ENCODE results near the gene SGK1.
A peak's percentile ranks its signal among the peaks of the same experiment; 100 is the strongest.
"Not testable (repeated sequence)": the region's sequence is repeated elsewhere in the genome, so short reads cannot be mapped to it uniquely, and the experiment has no call there.

Gene SGK1

DNA sequence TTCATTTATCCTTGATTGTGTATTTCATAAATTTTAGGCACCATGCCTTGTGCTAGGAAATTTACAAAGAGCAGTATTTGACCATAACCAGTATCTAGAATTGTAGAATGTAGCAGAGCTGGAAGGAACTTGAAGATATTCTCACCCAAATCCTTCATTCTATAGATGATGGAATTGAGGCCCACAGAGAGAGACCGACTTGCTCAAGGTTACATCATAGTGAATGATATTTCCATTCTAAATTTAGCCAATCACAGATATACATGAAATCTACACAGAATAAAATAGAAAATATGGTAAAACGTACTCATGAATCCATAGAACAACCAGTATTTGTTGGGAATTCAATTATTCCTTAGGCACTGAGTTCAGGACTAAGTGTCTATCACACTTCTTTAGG lies 10.9 kb upstream of the SGK1 start:
- DNase-seq: no peak

GRCh38 chr6:134328138-134328537 lies 10.2 kb upstream of the SGK1 start:
- no peak for DNase-seq

GRCh38 chr6:134326192-134326591 lies 8.3 kb upstream of the SGK1 start:
- DNase-seq: not testable (repeated sequence)

GRCh38 chr6:134324766-134325165 lies 6.9 kb upstream of the SGK1 start:
- DNase-seq: peak in 1 of 56 donors; percentile 15

DNA sequence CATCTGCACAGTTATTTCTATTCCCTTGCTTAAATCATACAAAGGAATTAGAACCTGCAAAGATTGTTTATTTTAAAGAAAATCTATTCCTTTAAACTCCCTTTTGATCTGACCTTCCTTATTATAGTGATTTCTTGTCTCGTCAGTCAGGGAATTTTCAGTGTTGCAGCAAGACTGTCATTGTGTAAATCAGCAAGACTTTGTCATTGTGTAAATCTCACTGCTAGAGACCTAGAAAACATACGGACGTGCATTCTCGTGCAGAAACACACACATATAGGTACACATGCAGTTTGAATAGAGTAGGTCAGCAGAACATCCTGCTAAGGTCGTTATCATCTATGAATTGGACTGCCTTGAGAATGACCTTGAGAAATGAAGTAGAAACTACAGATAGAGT lies 6.2 kb upstream of the SGK1 start:
- DNase-seq: no peak

GRCh38 chr6:134323698-134324097 lies 5.8 kb upstream of the SGK1 start:
- DNase-seq: peak in 14 of 56 donors; percentile 6 to 67 (median 28)

DNA sequence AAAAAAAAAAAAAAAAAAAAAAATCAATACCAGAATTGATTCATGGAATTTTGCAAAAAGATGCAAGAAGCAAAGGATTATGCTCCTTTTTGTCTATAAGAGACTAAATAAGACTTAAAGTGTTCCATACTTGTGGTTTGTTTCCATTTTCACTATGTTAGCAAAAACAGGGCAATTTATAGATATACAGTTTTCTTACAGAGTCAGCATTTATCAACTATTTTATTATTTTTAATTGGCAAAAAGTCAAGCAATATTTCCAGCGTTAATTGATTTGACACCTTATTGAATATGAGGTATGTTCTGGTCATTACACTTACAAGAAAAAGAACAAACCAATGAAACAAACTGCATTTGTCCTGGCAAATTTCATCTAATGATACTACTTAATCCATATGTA lies 5.4 kb upstream of the SGK1 start:
- DNase-seq: no peak

DNA sequence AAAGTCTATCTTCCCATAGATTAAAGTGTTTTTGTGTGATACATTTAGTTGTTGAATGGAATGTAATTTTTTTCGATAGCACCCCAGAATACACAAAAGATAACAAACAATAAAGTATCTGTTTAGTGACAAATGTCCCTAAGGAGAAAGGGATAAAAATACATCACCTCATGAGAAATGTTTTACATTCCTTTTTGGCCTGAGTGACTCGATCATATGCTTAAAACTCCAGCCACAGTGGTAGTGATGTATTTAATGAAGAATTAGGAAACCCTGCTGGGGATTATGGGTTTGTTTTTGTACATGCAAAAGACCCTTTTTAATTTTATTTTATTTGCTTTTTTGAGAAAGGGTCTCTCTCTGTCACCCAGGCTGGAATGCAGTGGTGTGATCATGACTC lies 4.3 kb upstream of the SGK1 start:
- DNase-seq: no peak

DNA sequence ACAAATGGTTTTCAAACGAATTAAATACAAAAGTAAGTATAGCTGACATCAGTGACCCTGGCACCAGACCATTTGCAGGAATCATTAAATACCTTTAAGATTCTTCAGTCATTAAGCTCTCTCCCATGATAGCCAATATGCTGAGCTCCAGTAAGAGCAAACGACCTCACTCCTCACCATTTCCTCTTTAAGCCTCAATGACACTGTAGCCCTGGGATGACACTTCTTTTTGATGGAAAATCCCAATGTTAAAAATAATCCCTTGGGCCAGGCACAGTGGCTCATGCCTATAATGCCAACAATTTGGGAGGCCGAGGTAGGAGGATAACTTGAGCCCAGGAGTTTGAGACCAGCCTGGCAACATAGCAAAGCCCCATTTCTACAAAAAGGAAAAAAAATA lies 3.3 kb upstream of the SGK1 start:
- DNase-seq: no peak

DNA sequence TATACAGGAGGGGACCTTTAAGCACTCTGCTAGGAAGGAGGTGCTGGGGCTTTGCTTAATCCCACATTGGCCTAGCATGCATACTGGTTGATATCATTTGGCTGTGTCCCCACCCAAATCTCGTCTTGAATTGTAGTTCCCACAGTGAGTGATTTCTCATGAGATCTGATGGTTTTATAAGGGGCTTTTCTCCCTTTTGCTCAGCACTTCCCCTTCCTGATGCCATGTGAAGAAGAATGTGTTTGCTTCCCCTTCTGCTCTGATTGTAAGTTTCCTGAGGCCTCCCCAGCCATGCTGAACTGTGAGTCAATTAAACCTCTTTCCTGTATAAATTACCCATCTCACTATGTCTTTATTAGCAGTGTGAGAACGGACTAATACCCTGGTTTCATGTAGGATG lies 1.8 kb upstream of the SGK1 start:
- not testable (repeated sequence) for DNase-seq

GRCh38 chr6:134318974-134319281 lies 1.0 kb upstream of the SGK1 start:
- DNase-seq: no peak

DNA sequence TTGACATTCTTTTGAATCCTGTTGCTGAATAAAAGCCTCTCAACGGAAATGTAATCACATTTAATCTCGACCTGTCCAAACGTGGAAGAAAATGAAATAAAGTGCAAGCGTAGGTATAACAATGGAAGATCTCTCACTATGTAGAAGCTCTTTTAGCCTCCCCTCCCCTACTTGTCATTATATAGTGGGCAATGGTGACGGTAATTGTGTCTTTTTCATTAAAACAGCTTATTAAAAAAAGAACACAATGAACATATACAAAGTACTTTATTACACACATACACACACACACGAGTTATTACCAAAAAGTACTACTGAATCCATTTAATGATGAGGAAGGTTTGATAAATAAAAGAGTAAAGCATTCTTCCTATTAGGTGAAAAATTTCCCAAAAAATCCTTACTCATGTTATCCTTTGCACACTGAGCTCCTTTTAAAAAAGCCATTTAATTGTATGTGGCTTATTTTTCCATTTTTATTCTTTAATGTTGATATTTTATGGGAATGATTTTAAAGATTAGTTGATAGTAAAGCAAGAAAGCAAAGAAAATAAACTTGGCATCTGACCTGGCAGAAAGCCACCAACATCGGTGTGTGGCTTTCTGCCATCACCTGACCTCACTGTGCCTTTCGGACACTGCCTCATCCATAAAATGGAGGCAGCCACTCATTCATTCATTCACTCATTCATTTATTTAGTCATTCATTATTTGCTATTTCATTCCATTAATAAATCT lies 493 bp upstream of the SGK1 start:
- no peak for DNase-seq

GRCh38 chr6:134316733-134317431 lies 1.0 kb downstream of the SGK1 start:
- peak in 13 of 56 donors; percentile 8 to 79 (median 38) for DNase-seq

GRCh38 chr6:134315974-134316441 lies 1.9 kb downstream of the SGK1 start:
- DNase-seq: peak in 38 of 56 donors; percentile 19 to 73 (median 44)

DNA sequence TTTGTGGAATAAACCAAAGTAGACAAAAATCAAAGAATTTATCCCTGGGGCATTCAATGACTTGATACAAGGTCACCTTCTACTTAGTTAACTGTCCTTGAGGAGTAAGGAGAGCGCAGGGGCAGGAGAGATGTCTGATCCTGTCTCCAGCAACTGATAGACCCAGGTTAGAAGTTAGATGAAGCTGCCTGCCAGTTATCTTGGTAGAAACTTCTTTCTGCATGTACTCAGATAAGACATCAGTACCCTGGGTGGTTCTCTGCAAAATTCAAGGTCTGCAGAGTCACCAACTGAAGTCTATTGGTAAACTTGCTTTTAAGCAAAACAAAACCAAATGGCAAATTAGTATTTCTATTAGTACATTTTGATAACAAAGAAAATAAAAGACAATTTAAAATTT lies 2.7 kb downstream of the SGK1 start:
- peak in 1 of 56 donors; percentile 46 for DNase-seq

GRCh38 chr6:134314006-134314821 lies 3.7 kb downstream of the SGK1 start:
- DNase-seq: no peak

DNA sequence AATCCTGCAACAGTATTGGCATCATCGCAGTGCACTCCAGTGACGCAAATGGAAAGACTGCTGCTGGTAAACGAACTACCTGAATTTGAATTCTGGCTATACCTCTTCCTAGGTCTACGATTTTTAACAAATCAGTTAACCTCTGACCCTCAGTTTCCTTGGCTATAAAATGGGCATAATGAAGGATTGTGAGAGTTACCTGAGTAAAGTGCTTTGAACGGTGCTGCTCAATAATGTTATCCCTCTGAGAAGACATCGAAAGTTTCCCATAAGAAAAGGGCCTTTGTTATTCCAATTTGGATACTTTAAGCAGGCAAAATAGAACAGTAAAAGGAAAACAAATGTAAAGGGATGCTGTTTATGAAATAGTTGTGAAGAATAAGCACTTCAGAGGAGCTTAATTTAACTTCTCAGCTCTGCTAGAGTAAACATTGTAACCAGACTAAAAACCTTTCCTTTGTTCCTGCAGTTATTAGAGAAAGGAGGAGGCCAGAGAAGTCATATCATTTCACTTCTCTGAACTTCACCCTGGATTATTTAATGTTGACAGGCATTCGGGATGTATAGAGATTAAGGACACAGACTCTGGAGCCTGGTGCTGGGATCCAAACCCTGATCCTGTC lies 5.8 kb downstream of the SGK1 start:
- no peak for DNase-seq

DNA sequence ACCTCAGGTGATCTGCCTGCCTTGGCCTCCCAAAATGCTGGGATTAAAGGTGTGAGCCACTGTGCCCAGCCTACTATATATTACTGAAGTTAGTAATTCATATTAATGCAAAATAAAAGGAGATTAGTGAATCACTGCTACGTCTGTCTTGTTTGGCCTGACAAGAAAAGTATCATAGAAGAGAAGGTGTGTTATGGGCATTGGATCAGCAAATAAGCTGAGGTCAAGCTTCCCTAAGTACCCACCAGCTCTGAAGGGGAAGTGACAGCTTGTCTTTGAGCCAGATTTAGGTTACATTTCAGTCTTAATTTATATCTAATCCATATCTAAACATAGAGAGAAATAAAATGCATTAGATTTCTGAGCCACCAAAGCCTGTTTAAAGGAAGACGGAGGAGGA lies 7.1 kb downstream of the SGK1 start:
- DNase-seq: no peak

DNA sequence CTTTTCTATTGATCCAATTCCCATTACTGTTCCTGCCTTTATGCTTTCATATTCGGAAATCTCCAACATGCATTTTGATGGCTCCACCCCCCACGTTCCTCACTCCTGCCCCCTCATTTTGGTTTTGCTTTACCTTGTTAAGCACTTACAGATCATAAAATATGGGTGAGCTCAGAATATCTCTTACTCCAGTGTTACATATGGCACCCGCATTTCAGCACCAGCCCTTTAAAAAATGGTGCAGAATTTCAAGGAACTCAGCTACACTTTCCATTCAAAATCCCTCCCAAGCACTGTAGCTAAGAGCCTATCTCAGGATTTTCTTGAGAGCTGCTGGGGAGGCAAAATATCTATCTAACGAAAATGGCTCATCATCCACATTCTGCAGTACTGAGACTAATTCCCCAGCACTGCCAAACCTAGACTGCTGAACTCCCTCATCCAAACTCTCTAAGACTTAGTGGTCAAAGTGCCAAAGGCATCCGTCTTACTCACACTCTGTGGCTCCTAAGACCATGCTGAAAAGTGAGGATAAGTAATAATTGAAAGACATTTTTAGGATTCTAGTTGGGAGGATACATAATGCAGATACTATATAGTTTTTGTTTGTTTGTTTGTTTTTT lies 7.8 kb downstream of the SGK1 start:
- no peak for DNase-seq

DNA sequence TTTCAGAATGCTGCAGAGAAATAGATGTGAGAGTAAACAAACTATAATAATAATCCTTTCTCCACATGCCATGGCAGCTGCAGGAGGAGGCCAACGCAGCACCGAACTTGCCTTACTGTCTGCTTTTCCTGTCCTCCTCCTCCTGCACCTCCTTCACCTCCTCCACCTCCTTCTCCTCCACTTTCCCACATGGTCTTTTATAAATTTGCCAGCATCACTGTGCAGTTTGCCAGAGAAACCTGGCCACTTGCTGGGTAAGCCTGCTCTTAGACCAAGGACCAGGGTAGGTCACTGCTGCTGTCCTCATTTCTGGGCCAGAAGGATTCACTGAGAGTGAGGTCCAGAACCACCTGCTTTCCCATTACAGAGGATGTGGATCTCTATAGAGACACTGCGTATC lies 8.7 kb downstream of the SGK1 start:
- peak in 6 of 56 donors; percentile 22 to 38 (median 24) for DNase-seq

DNA sequence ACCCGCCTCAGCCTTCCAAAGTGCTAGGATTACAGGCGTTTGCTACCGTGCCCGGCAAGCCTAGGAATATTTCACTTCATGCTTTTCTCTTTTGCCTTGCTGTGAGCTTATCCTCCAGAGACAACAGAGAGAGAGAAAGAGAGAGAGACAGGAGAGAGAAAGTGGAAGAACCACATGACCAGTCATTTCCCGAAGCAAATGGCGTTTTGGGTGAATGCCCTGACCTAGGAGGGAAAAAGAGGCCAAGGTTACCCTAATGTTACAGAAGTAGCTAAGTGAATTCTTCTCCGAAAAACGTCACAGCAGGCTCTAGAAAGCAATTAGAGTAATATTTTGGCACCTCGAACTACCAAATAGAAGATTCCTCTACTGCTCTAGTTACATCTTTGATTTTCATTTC lies 9.1 kb downstream of the SGK1 start:
- peak in 1 of 56 donors; percentile 34 for DNase-seq

Data from nucleus accumbens (tissue), 56 donors.